ENCODE measurements around the gene ZNF200. TPM values are rescaled to one million over a fixed set of nuclear protein-coding genes. Genes with fewer than 3 reads are reported as not detected.

ZNF200 gene
- total and polyA plus RNA-seq, 2 of the 13 experiments (the other 11 are each of a cell fraction or from before 2014, with no cell fraction given) = 3.5 to 16.5 TPM

GRCh38 chr16:3282103-3282729 is 47.3 kb upstream of the ZNF200 start (continued):
- TF ChIP-seq ZBTB3 (CRISPR knock-in tag; IDR thresholded peaks at IDR 0.05; ENCODE audit: borderline replicate concordance, low read depth) (0 out of 2 replicates have a peak, but pooled peaks have one; percentile 19), JUN (CRISPR knock-in tag; IDR thresholded peaks at IDR 0.05) (0 out of 2 replicates have a peak, but pooled peaks have one; percentile 41), MAFK (conservative IDR thresholded peaks at IDR 0.05 in 1 of 2, IDR thresholded peaks at IDR 0.05 in 1 of 2; ENCODE audit: low read length in 2 of 2) (peak; percentile 27 to 29; a peak in 3 of 4 replicates), DRAP1 (CRISPR knock-in tag; IDR thresholded peaks at IDR 0.05) (no peak), STAT5B (CRISPR knock-in tag; IDR thresholded peaks at IDR 0.05) (0 out of 2 replicates have a peak, but pooled peaks have one; percentile 10), IRF2 (CRISPR knock-in tag; IDR thresholded peaks at IDR 0.05) (0 out of 2 replicates have a peak, but pooled peaks have one; percentile 55), E2F2 (CRISPR knock-in tag; IDR thresholded peaks at IDR 0.05; ENCODE audit: borderline replicate concordance) (peak; percentile 75; the same call in 1 of the 2 replicates), ZNF331 (CRISPR knock-in tag; IDR thresholded peaks at IDR 0.05) (no peak), HOXA3 (CRISPR knock-in tag; IDR thresholded peaks at IDR 0.05) (no peak), IKZF4 (CRISPR knock-in tag; IDR thresholded peaks at IDR 0.05; ENCODE audit: borderline replicate concordance, low read depth, not compliant biosample characterization) (peak; percentile 39), CREB1 (IDR thresholded peaks at IDR 0.05) (no peak), CREB1 (CRISPR knock-in tag; IDR thresholded peaks at IDR 0.05) (0 out of 2 replicates have a peak, but pooled peaks have one; percentile 33), ZNF335 (CRISPR knock-in tag; IDR thresholded peaks at IDR 0.05) (0 out of 2 replicates have a peak, but pooled peaks have one; percentile 6), ZNF503 (CRISPR knock-in tag; IDR thresholded peaks at IDR 0.05) (no peak), PRMT3 (CRISPR knock-in tag; IDR thresholded peaks at IDR 0.05; ENCODE audit: borderline replicate concordance, low read depth) (0 out of 2 replicates have a peak, but pooled peaks have one; percentile 59), ZNF784 (CRISPR knock-in tag; IDR thresholded peaks at IDR 0.05; ENCODE audit: borderline replicate concordance) (no peak), ZNF597 (CRISPR knock-in tag; IDR thresholded peaks at IDR 0.05) (0 out of 2 replicates have a peak, but pooled peaks have one; percentile 68), PTBP1 (IDR thresholded peaks at IDR 0.05; ENCODE audit: low read depth, low read length, poor library complexity, severe bottlenecking) (no peak), FOXJ3 (CRISPR knock-in tag; IDR thresholded peaks at IDR 0.05; ENCODE audit: borderline replicate concordance) (no peak; the same call in 1 of the 2 replicates), ZNF619 (CRISPR knock-in tag; IDR thresholded peaks at IDR 0.05) (0 out of 2 replicates have a peak, but pooled peaks have one; percentile 59), SIN3A (IDR thresholded peaks at IDR 0.05; ENCODE audit: borderline replicate concordance, low read depth, low read length) (0 out of 2 replicates have a peak, but pooled peaks have one; percentile 60), CSRNP1 (CRISPR knock-in tag; IDR thresholded peaks at IDR 0.05) (no peak)

Measured in HepG2 (cell line).